GM19324 (cell line): ENCODE measurements around the gene TNFRSF8.
"Not testable (repeated sequence)": the region's sequence is repeated elsewhere in the genome, so short reads cannot be mapped to it uniquely, and the experiment has no call there.

Experiments
- ATAC-seq: cut with Tn5 transposase; IDR thresholded peaks from one replicate; pipeline ENCODE4 v1.9.1; 2021; ENCODE audit warnings: mild to moderate bottlenecking, moderate library complexity; ENCODE audit not compliant: unreplicated experiment, low FRiP score

Gene TNFRSF8

GRCh38 chr1:12063141-12064072 lies at the start of gene TNFRSF8:
Gene TNFRSF8 (plus strand): TSS chr1:12063303. CDS start chr1:12063599, 296 bp downstream.
- no peak for ATAC-seq

- no peak for ATAC-seq
These were observed 48.7 kb upstream of the TNFRSF8 start for GRCh38 chr1:12014141-12014991.

GRCh38 chr1:12015001-12015491 lies 48.1 kb upstream of the TNFRSF8 start:
- no peak for ATAC-seq

- ATAC-seq: no peak
These were observed 47.6 kb upstream of the TNFRSF8 start for GRCh38 chr1:12015499-12015898.

GRCh38 chr1:12016182-12016581 lies 46.9 kb upstream of the TNFRSF8 start:
- ATAC-seq: no peak

GRCh38 chr1:12019858-12020509 lies 43.1 kb upstream of the TNFRSF8 start:
- no peak for ATAC-seq

GRCh38 chr1:12021616-12022015 lies 41.5 kb upstream of the TNFRSF8 start:
- no peak for ATAC-seq

- ATAC-seq: no peak
These were observed 41.1 kb upstream of the TNFRSF8 start for GRCh38 chr1:12022036-12022435.

- ATAC-seq: no peak
These were observed 36.5 kb upstream of the TNFRSF8 start for GRCh38 chr1:12026586-12026985.

- no peak for ATAC-seq
These were observed 34.9 kb upstream of the TNFRSF8 start for GRCh38 chr1:12028248-12028647.

- ATAC-seq: no peak
These were observed 34.1 kb upstream of the TNFRSF8 start for GRCh38 chr1:12028957-12029511.

GRCh38 chr1:12029720-12030339 lies 33.3 kb upstream of the TNFRSF8 start:
- ATAC-seq: no peak

GRCh38 chr1:12031039-12031980 lies 31.8 kb upstream of the TNFRSF8 start:
- ATAC-seq: no peak

GRCh38 chr1:12032161-12032621 lies 30.9 kb upstream of the TNFRSF8 start:
- no peak for ATAC-seq

GRCh38 chr1:12033441-12033840 lies 29.7 kb upstream of the TNFRSF8 start:
- ATAC-seq: not testable (repeated sequence)

GRCh38 chr1:12034381-12034801 lies 28.7 kb upstream of the TNFRSF8 start:
- no peak for ATAC-seq

GRCh38 chr1:12035312-12035711 lies 27.8 kb upstream of the TNFRSF8 start:
- ATAC-seq: no peak

- no peak for ATAC-seq
These were observed 25.4 kb upstream of the TNFRSF8 start for GRCh38 chr1:12037486-12038355.
